Liver (tissue), 3 donors: Measurements from ENCODE around the gene NT5C1A.

ENCODE experiments used
- CTCF ChIP-seq: fragments of 150-350 bp; IDR thresholded peaks from 2 replicates; pipeline ENCODE4 v1.5.1; 2017; ENCODE audit warnings: improper control_type of control experiment, low read depth, low read length; ENCODE audit not compliant: missing input control
- GABPA ChIP-seq, 2 donors: IDR thresholded peaks in 1 of 2; conservative IDR thresholded peaks in 1 of 2; 2 replicates each; pipeline ENCODE4 v1.6.1; 2016; ENCODE audit warnings: antibody characterized with exemption in 2 of 2, mild to moderate bottlenecking in 1 of 2, moderate library complexity in 1 of 2
- HNF4A ChIP-seq, 2 donors: conservative IDR thresholded peaks; 2 replicates each; pipeline ENCODE4 v1.6.1; 2016; ENCODE audit warnings: antibody characterized with exemption in 2 of 2, mild to moderate bottlenecking in 2 of 2
- NR2F2 ChIP-seq: IDR thresholded peaks from 2 replicates; pipeline ENCODE4 v1.6.1; 2016; ENCODE audit warnings: antibody characterized with exemption
- REST ChIP-seq: IDR thresholded peaks from 2 replicates; pipeline ENCODE4 v1.6.1; 2016; ENCODE audit warnings: antibody characterized with exemption, mild to moderate bottlenecking
- RXRA ChIP-seq, 2 donors: IDR thresholded peaks; 2 replicates each; pipeline ENCODE4 v1.6.1; 2017 to 2018; ENCODE audit warnings: antibody characterized with exemption in 2 of 2, mild to moderate bottlenecking in 1 of 2
- ZBTB33 ChIP-seq: IDR thresholded peaks from 2 replicates; pipeline ENCODE4 v1.6.1; 2016; ENCODE audit warnings: antibody characterized with exemption
- donor health status: healthy.
- donor health status: healthy.

GRCh38 chr1:39704757-39705156 is 32.9 kb upstream of the NT5C1A start:
- TF ChIP-seq CTCF (no peak), HNF4A (conservative IDR thresholded peaks at IDR 0.05) (no peak), RXRA (IDR thresholded peaks at IDR 0.05) (no peak), GABPA (IDR thresholded peaks at IDR 0.05 in 1 of 2, conservative IDR thresholded peaks at IDR 0.05 in 1 of 2) (no peak), REST (no peak), ZBTB33 (no peak), NR2F2 (no peak)
